ENCODE results near the gene VASN. TPM values are rescaled to one million over a fixed set of nuclear protein-coding genes. Genes with fewer than 3 reads are reported as not detected.

VASN gene
- total and polyA plus RNA-seq, 9 of the 15 experiments (the other 6 are each of a cell fraction or from before 2014, with no cell fraction given), result 0.01 to 2.5 (median 0.41) TPM; not detected in 1

DNA sequence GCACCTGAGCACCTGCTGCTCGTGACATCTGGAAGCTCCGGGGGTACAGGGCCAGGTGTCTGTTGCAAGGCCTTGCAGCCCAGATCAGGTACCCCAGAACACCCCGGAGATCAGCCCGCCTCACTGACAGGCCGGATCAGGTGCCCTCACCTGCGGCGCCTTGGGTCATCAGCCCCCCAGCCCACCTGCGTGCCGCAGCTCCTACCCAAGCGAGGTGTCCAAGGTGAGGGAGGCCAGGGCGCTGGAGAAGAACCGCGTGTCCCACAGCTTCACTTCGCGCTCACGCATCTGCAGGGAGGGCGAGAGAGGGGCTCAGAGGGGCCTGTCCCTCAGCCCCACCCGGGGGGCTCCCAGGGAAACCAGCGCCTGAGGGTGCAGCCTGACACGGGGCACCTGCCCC lies 16.1 kb downstream of the VASN start:
- ChIA-PET CTCF (ENCODE audit: low intra/inter-chr PET ratio) (no interaction called here), POLR2A (interaction anchor here (1.2 to 1.3 kb wide), 3 partner anchors 9 to 15 kb away, joined by 3 to 4 read pairs (median 3); no protein-coding TSS in a partner anchor)
- 96% methylated on average over 19 of the region's 20 CpGs for WGBS (ENCODE audit: insufficient coverage, low coverage, missing lambda C conversion rate)
- Histone ChIP-seq H3K36me3 (ENCODE audit: control insufficient read depth, insufficient read depth, low read length) (peaks cover 69% of the 10 kb centered on the region; the same call in 1 of the 3 replicates), H3K27me3 (ENCODE audit: control insufficient read depth in 2 of 2, insufficient read depth in 2 of 2, low read length in 2 of 2) (no peaks in the 10 kb centered on the region), H3K4me1 (replicated peaks in 1 of 2; ENCODE audit: control insufficient read depth in 2 of 2, insufficient read depth in 2 of 2, low read length in 2 of 2) (peaks cover 0 to 30% of the 10 kb centered on the region in 2 experiments; a peak in 2 of 5 replicates), H4K20me1 (replicated peaks; ENCODE audit: control insufficient read depth, insufficient read depth, low read length) (no peaks in the 10 kb centered on the region), H2AFZ (ENCODE audit: low read depth, low read length) (no peak overlapping the region), H3K9ac (ENCODE audit: insufficient read depth in 1 of 2, low read depth in 2 of 2, low read length in 2 of 2) (no peak overlapping the region), H3K9me3 (replicated peaks; ENCODE audit: control insufficient read depth, insufficient read depth, low read depth, low read length) (no peaks in the 10 kb centered on the region), H3K4me2 (ENCODE audit: insufficient read depth, low read length) (no peak overlapping the region), H3K4me3 (no peak overlapping the region), H3K79me2 (ENCODE audit: control insufficient read depth, insufficient read depth, low read length) (no peaks in the 10 kb centered on the region), H3K27ac (ENCODE audit: extremely low read depth, low read depth, low read length) (no peak overlapping the region), H3K9me1 (ENCODE audit: control insufficient read depth, insufficient read depth, low read length) (peaks cover 3% of the 10 kb centered on the region)
- BruUV-seq (replicated peaks), result no TSS peak
- ATAC-seq, result no peak
- intact Hi-C loops (cut with micrococcal nuclease), result no loop called here
- DNase-seq (ENCODE audit: extremely low read depth in 1 of 4, low spot score in 3 of 4), result no peak
- FAIRE-seq, result no peak
- in situ Hi-C loops (cut with MboI), result no loop called here
- peak; percentile 6; the same call in 1 of the 2 replicates for TF ChIP-seq POLR2G (IDR thresholded peaks at IDR 0.05; ENCODE audit: low read depth, low read length)
- TF ChIP-seq, protein P1, sequence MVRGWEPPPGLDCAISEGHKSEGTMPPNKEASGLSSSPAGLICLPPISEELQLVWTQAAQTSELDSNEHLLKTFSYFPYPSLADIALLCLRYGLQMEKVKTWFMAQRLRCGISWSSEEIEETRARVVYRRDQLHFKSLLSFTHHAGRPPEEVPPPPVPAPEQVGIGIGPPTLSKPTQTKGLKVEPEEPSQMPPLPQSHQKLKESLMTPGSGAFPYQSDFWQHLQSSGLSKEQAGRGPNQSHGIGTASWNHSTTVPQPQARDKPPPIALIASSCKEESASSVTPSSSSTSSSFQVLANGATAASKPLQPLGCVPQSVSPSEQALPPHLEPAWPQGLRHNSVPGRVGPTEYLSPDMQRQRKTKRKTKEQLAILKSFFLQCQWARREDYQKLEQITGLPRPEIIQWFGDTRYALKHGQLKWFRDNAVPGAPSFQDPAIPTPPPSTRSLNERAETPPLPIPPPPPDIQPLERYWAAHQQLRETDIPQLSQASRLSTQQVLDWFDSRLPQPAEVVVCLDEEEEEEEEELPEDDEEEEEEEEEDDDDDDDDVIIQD (CRISPR knock-in tag; IDR thresholded peaks at IDR 0.05), result no peak

All from K562 (cell line).